B cell (primary cell): Measurements from ENCODE around the gene PPP1R14D.

Experiments used
- EZH2 ChIP-seq: IDR thresholded peaks from 2 replicates; pipeline ENCODE4 v1.6.1; 2012; ENCODE audit warnings: borderline replicate concordance, low read depth, mild to moderate bottlenecking, moderate library complexity, low read length; ENCODE audit not compliant: insufficient read depth, poor library complexity, severe bottlenecking
- TF ChIP-seq, protein P1 (sequence below): fragments of 200-600 bp; IDR thresholded peaks from one replicate; pipeline ENCODE4 v1.8.0; 2022; ENCODE audit warnings: antibody characterized with exemption, mild to moderate bottlenecking

- TF ChIP-seq, protein P1, sequence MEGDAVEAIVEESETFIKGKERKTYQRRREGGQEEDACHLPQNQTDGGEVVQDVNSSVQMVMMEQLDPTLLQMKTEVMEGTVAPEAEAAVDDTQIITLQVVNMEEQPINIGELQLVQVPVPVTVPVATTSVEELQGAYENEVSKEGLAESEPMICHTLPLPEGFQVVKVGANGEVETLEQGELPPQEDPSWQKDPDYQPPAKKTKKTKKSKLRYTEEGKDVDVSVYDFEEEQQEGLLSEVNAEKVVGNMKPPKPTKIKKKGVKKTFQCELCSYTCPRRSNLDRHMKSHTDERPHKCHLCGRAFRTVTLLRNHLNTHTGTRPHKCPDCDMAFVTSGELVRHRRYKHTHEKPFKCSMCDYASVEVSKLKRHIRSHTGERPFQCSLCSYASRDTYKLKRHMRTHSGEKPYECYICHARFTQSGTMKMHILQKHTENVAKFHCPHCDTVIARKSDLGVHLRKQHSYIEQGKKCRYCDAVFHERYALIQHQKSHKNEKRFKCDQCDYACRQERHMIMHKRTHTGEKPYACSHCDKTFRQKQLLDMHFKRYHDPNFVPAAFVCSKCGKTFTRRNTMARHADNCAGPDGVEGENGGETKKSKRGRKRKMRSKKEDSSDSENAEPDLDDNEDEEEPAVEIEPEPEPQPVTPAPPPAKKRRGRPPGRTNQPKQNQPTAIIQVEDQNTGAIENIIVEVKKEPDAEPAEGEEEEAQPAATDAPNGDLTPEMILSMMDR = no peak
- no peak for TF ChIP-seq EZH2
Observed at GRCh38 chr15:40769274-40770146, 59.0 kb downstream of the PPP1R14D start, which contains the start of gene C15orf62.
